PC-3 (cell line): Measurements from ENCODE around the gene WIZ. TPM values are rescaled to one million over a fixed set of nuclear protein-coding genes. Genes with fewer than 3 reads are reported as not detected.
A peak's percentile ranks its signal among the peaks of the same experiment; 100 is the strongest.

Experiments used
- ATAC-seq: fragments of 200-7000 bp; cut with Tn5 transposase; 2 replicates; pipeline ENCODE4 v1.9.1; 2020; ENCODE audit warnings: mild to moderate bottlenecking, moderate library complexity
- BruUV-seq: library from RNA; stranded (reverse); fragments of 400-500 nt; replicated peaks from 2 replicates; lab custom pipeline; 2021; lab: Mats Ljungman, UMichigan
- CTCF ChIA-PET: fragments of 300-600 bp; sonication (Branson Sonifier 250); formaldehyde crosslinking; loops from one replicate; lab custom pipeline; 2022; ENCODE audit warnings: antibody characterized with exemption; lab: Charles Lee
- POLR2A ChIA-PET: fragments of 300-600 bp; sonication (Branson Sonifier 250); formaldehyde crosslinking; loops from one replicate; lab custom pipeline; 2022; ENCODE audit warnings: antibody characterized with exemption; ENCODE audit not compliant: unreplicated experiment; lab: Charles Lee
- DNase-seq: peaks from one replicate; pipeline ENCODE4 v3.0.0-alpha.2; 2015
- H2AFZ ChIP-seq: fragments of 300-600 bp; sonication (generic); 2 replicates; pipeline ENCODE4 v1.6.0; 2016; ENCODE audit warnings: antibody characterized with exemption, low read length
- H3F3A ChIP-seq: fragments of 300-600 bp; sonication (generic); one replicate; pipeline ENCODE4 v1.6.0; 2017; ENCODE audit warnings: antibody characterized with exemption, low read length, control low read depth, mild to moderate bottlenecking; ENCODE audit not compliant: unreplicated experiment
- H3K27ac ChIP-seq: fragments of 300-600 bp; sonication (generic); 2 replicates; pipeline ENCODE4 v1.5.1; 2016; ENCODE audit warnings: mild to moderate bottlenecking, low read length
- H3K27me3 ChIP-seq: fragments of 300-600 bp; sonication (generic); 2 replicates; pipeline ENCODE4 v1.6.1; 2016; ENCODE audit warnings: low read length, mixed read lengths
- H3K36me3 ChIP-seq: fragments of 300-600 bp; sonication (generic); 2 replicates; pipeline ENCODE4 v1.6.1; 2016; ENCODE audit warnings: low read depth, mixed run types, low read length, mixed read lengths
- H3K4me1 ChIP-seq: fragments of 300-600 bp; sonication (generic); 2 replicates; pipeline ENCODE4 v1.5.1; 2016; ENCODE audit warnings: low read length; ENCODE audit not compliant: insufficient read depth
- H3K4me2 ChIP-seq: fragments of 300-600 bp; sonication (generic); 2 replicates; pipeline ENCODE4 v1.6.0; 2016; ENCODE audit warnings: low read length
- H3K4me3 ChIP-seq: fragments of 300-600 bp; sonication (generic); 2 replicates; pipeline ENCODE4 v1.5.1; 2016; ENCODE audit warnings: mild to moderate bottlenecking, low read length, mixed read lengths
- H3K79me2 ChIP-seq: fragments of 300-600 bp; sonication (generic); 2 replicates; pipeline ENCODE4 v1.6.1; 2017; ENCODE audit warnings: low read length, mixed read lengths
- H3K9ac ChIP-seq: fragments of 300-600 bp; sonication (generic); 2 replicates; pipeline ENCODE4 v1.6.0; 2016; ENCODE audit warnings: mild to moderate bottlenecking, low read length
- H3K9me2 ChIP-seq: fragments of 300-600 bp; sonication (generic); replicated peaks from 2 replicates; pipeline ENCODE4 v1.6.1; 2016; ENCODE audit warnings: mixed run types, low read length, mixed read lengths
- H3K9me3 ChIP-seq: fragments of 300-600 bp; sonication (generic); 2 replicates; pipeline ENCODE4 v1.6.1; 2016; ENCODE audit warnings: low read length, mixed read lengths
- H4K20me1 ChIP-seq: fragments of 300-600 bp; sonication (generic); 2 replicates; pipeline ENCODE4 v1.6.1; 2016; ENCODE audit warnings: low read length, mixed read lengths
- EZH2 ChIP-seq: fragments of 300-600 bp; sonication (generic); IDR thresholded peaks from one replicate; pipeline ENCODE4 v1.6.1; 2017; ENCODE audit warnings: antibody characterized with exemption, mild to moderate bottlenecking, low read length; ENCODE audit not compliant: unreplicated experiment
- EZH2phosphoT487 ChIP-seq: fragments of 300-600 bp; sonication (generic); IDR thresholded peaks from 2 replicates; pipeline ENCODE4 v1.6.1; 2018; ENCODE audit warnings: mild to moderate bottlenecking, antibody characterized with exemption, low read length, borderline replicate concordance
- intact Hi-C: fragments of 100-400 bp; cut with micrococcal nuclease; formaldehyde crosslinking; loops from 2 replicates; pipeline ENCODE4 v1.9.0; 2023
- total RNA-seq: library from RNA; depleted of rRNA; stranded (reverse); fragments of >200 nt; gene quantifications from 2 replicates; pipeline ENCODE4 v1.2.3, GENCODE V29; 2014
- TF ChIP-seq, protein P1 (sequence below): fragments of 300-600 bp; sonication (generic); conservative IDR thresholded peaks from 2 replicates; pipeline ENCODE4 v1.5.1; 2017; ENCODE audit warnings: antibody characterized with exemption, low read depth, mild to moderate bottlenecking, low read length

The WIZ gene
- total RNA-seq, 1 experiment from 2014 or later, result 35.1 TPM

DNA sequence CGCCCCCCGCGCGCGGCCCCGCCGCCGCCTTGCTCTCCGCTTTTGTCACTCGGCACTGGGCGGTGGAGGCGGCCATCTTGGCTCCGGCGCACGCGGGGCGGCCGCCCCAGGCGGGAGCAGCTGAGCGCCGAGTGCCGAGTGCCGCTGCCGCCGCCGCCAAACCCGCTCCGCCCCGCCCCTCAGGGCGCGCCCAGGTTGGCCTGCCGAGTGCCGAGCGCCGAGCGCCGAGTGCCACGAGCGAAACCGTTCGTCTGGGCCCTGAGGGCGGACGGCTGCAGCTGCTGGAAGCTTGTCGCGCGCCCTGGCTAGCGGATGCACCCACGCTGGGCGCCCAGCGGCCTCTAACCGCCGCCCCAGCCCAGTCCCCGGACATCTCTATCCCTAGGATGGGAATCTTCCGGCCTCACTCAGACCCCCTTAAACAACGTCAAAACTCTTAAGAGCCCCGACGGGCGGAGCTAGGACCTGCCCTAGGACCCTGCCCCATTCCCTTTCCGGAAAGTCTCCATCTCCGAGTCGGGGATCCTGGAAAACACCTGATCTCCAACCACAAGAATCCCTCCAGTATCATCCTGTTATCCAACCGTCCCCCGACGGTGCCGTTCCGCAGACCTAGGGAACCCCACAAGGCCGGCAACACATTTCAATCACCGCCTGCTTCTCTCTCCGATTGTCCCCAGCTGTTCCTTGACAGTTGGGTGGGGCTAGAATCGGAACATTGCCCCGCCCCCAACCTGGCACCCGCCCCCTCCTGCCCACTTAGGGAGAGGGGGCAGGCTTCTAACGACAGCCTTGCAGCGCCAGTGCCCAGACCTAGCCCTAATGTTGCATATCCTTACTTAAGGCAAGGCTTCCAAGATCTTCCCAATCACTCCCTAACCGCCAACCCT lies 16.9 kb downstream of the WIZ start:
- Histone ChIP-seq H3K9ac (peak overlapping the region; percentile 69), H3K27ac (no peak overlapping the region), H3K4me1 (peaks cover 21% of the 10 kb centered on the region), H3K27me3 (no peaks in the 10 kb centered on the region), H3K4me2 (peak overlapping the region; percentile 99), H2AFZ (peak overlapping the region; percentile 99), H3K4me3 (peak overlapping the region; percentile 71), H4K20me1 (peaks cover 15% of the 10 kb centered on the region; the same call in 1 of the 2 replicates), H3K79me2 (peaks cover 41% of the 10 kb centered on the region), H3K9me3 (no peaks in the 10 kb centered on the region), H3K36me3 (peaks cover 13% of the 10 kb centered on the region; the same call in 1 of the 2 replicates), H3K9me2 (no peaks in the 10 kb centered on the region), H3F3A (no peaks in the 10 kb centered on the region)
- peak; percentile 81 for ATAC-seq
- ChIA-PET POLR2A (interaction anchor here (0.5 to 0.8 kb wide), 5 partner anchors 11 to 1770 kb away, joined by 3 to 6 read pairs (median 5); partner anchors contain the start of gene AKAP8L), CTCF (no interaction called here)
- peak; percentile 90 for DNase-seq
- TSS peak; percentile 67 for BruUV-seq
- TF ChIP-seq, protein P1, sequence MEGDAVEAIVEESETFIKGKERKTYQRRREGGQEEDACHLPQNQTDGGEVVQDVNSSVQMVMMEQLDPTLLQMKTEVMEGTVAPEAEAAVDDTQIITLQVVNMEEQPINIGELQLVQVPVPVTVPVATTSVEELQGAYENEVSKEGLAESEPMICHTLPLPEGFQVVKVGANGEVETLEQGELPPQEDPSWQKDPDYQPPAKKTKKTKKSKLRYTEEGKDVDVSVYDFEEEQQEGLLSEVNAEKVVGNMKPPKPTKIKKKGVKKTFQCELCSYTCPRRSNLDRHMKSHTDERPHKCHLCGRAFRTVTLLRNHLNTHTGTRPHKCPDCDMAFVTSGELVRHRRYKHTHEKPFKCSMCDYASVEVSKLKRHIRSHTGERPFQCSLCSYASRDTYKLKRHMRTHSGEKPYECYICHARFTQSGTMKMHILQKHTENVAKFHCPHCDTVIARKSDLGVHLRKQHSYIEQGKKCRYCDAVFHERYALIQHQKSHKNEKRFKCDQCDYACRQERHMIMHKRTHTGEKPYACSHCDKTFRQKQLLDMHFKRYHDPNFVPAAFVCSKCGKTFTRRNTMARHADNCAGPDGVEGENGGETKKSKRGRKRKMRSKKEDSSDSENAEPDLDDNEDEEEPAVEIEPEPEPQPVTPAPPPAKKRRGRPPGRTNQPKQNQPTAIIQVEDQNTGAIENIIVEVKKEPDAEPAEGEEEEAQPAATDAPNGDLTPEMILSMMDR, result no peak
- TF ChIP-seq EZH2phosphoT487, result no peak
- no peak for TF ChIP-seq EZH2
- intact Hi-C loops, result loop anchor here (2.0 kb wide), 1 partner anchor 16 kb away; the partner anchor contains the start of gene WIZ

DNA sequence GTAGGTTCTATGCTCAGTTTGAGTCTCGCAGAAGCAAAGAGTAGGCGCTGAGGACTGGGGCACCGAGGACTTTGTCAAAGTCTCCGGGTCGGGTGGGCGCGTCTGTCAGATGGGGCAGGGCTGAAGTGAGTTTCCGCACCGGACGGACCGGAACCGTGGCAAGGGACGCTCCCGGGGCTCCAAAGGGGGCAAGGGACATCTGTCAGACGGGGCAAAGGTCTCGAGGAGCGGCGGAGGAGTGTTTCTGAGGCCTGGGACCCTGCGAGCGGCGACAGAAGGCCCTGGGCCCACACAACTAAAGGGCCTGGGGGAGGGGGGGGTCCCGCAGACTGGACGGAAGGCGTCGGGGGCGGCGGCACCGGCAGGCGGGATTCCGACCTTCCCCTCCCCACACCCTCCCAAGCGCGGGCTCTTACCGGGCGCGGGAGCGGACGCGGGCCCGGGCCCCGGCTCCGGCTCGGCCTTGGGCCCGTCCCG lies 17.7 kb downstream of the WIZ start:
- ATAC-seq, result no peak
- H2AFZ ChIP-seq, result peak overlapping the region; percentile 50; the same call in 1 of the 2 replicates
- ChIA-PET CTCF (no interaction called here), POLR2A (interaction anchor here (0.6 kb wide), 2 partner anchors 10 to 21 kb away, joined by 6 read pairs; no protein-coding TSS in a partner anchor)
- no peaks in the 10 kb centered on the region for H3K9me2 ChIP-seq
- H3K36me3 ChIP-seq, result peaks cover 21% of the 10 kb centered on the region
- no peaks in the 10 kb centered on the region for H3F3A ChIP-seq
- intact Hi-C loops, result loop anchor here (2.0 kb wide), 1 partner anchor 17 kb away; the partner anchor contains the start of gene WIZ
- H4K20me1 ChIP-seq, result peaks cover 15% of the 10 kb centered on the region; the same call in 1 of the 2 replicates
- BruUV-seq, result no TSS peak
- no peaks in the 10 kb centered on the region for H3K27me3 ChIP-seq
- TF ChIP-seq, protein P1, result no peak
- no peak for TF ChIP-seq EZH2
- H3K79me2 ChIP-seq, result peaks cover 41% of the 10 kb centered on the region
- H3K4me2 ChIP-seq, result peak overlapping the region; percentile 99
- no peaks in the 10 kb centered on the region for H3K9me3 ChIP-seq
- no peak for DNase-seq
- H3K27ac ChIP-seq, result peak overlapping the region; percentile 23; the same call in 1 of the 2 replicates
- peak overlapping the region; percentile 97 for H3K9ac ChIP-seq
- H3K4me1 ChIP-seq, result peaks cover 21% of the 10 kb centered on the region
- peak overlapping the region; percentile 93 for H3K4me3 ChIP-seq
